ENCODE results near the gene DNAJB11.

DNAJB11 gene

GRCh38 chr3:186590580-186591295 lies 20.2 kb downstream of the DNAJB11 start:
- no peak overlapping the region for H3K27ac ChIP-seq
- TF ChIP-seq ZFX (IDR thresholded peaks at IDR 0.05; ENCODE audit: borderline replicate concordance) (no peak), CTCF (IDR thresholded peaks at IDR 0.05) (no peak)

DNA sequence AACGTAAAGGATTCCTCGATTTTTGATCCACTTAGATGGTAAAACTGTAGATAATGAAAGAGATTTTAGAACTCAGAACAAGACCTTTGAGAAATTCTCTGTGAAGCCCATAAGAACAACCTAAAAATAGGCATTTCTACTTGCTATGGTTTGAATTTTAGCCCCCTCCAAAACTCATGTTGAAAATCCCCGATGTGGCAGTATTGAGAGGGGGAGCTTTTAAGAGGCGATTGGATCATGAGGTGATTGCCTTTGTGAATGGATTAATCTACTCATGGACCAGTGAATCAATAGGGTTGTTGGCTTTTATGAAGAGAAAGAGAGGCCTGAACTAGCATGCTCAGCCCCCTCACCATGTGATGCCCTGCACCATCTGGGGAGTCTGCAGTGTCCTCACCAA lies 22.2 kb downstream of the DNAJB11 start:
- no peak overlapping the region for H3K27ac ChIP-seq
- TF ChIP-seq ZFX (IDR thresholded peaks at IDR 0.05; ENCODE audit: borderline replicate concordance) (no peak), CTCF (IDR thresholded peaks at IDR 0.05) (no peak)

- TF ChIP-seq ZFX (IDR thresholded peaks at IDR 0.05; ENCODE audit: borderline replicate concordance) (no peak), CTCF (IDR thresholded peaks at IDR 0.05) (no peak)
Measured at GRCh38 chr3:186593862-186594261, 23.3 kb downstream of the DNAJB11 start.

DNA sequence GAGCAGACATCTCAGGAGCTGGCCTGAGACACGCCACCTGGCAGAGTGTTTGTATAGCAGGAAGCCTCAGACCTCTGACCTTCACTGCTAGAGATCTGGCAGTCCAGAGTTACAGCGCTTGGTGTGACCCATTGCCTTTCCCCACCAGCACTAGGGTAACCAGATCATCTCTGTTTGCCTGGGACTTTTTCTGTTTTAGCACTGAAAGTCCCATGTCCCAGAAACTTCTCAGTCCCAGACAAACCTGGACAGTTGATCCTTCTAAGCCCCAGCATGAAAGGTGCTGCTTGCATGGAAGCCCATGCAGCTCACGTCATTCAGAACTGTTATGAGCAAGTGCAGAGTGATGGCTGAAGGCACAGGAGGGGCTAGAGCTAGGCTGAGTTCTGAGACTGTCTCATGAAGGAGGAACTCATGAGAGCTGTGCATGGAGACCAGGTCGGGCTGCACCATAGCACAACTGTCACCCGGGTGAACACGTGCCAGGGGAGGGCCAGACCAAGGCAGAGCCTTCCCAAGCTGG lies 24.1 kb downstream of the DNAJB11 start:
- TF ChIP-seq ZFX (IDR thresholded peaks at IDR 0.05; ENCODE audit: borderline replicate concordance) (no peak), CTCF (IDR thresholded peaks at IDR 0.05) (no peak)

More at GRCh38 chr3:186593862-186594261, 23.3 kb downstream of the DNAJB11 start:
- no peak overlapping the region for H3K27ac ChIP-seq

DNA sequence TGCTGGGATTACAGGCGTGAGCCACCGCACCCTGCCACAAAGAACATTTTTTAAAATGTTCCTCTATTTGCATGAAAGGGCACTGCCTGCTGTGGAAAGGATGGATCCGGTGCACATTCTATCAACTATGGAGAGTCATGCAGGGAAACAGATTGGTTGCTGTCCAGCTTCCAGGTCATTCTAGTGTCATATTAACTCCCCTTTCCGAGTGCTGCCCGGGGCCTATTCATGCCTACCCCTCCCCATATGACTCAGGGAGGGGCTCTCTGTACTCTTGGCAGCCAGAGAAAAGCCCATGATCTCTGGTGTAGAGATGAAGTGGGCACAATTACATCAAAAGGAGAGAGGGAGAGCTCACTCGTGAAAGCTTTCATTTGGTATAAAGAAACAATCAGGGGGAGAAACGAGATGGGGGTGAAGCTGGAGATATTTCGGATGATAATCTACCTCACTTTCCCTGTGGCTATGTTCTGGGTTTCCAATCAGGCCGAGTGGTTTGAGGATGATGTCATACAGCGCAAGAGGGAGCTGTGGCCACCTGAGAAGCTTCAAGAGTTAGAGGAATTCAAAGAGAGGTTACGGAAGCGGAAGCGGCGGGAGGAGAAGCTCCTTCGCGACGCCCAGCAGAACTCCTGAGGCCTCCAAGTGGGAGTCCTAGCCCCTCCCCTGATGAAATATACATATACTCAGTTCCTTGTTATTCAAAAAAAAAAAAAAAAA lies 26.2 kb downstream of the DNAJB11 start:
- no peak for TF ChIP-seq ZFX (IDR thresholded peaks at IDR 0.05; ENCODE audit: borderline replicate concordance)
- TF ChIP-seq CTCF (IDR thresholded peaks at IDR 0.05): no peak
- no peak overlapping the region for H3K27ac ChIP-seq

More for the DNA sequence above, 24.1 kb downstream of the DNAJB11 start:
- no peak overlapping the region for H3K27ac ChIP-seq

DNA sequence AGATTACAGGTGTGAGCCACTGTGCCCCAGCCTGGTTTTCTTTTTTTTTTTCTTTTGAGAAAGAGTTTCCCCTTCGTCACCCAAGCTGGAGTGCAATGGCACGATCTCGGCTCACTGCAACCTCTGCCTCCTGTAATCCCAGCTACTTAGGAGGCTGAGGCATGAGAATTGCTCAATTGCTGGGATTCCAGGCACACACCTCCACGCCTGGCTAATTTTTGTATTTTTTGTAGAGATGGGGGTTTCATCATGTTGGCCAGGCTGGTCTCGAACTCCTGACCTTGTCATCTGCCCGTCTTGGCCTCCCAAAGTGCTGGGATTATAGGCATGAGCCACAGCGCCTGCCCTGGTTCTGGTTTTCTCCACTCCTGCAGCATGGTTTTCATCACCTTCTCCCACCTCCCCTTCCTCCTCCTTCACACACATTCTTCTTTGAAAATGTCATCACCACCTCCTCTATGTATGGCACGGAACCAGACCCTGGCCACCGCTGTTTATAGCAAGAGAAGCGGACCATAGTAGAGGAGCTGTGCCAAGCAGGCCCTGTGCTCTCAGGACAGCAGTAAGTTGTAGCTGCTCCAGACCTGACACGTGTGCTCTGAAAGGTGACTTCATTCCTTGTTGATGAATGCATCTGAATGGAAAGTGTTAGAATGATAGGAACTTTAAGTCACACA lies 27.7 kb downstream of the DNAJB11 start:
- TF ChIP-seq CTCF (IDR thresholded peaks at IDR 0.05): no peak
- TF ChIP-seq ZFX (IDR thresholded peaks at IDR 0.05; ENCODE audit: borderline replicate concordance): no peak

More for the DNA sequence above, 27.7 kb downstream of the DNAJB11 start:
- H3K27ac ChIP-seq: no peak overlapping the region
